HFFc6 (cell line): ENCODE measurements around the gene ACHE. TPM values are rescaled to one million over a fixed set of nuclear protein-coding genes. Genes with fewer than 3 reads are reported as not detected.

ENCODE experiments used
- DNase-seq: peaks from one replicate; pipeline ENCODE4 v3.0.0-alpha.2; 2018
- H3K27ac Mint-ChIP-seq: 2 replicates; pipeline ENCODE4 v1.8.0; 2020; ENCODE audit warnings: mild to moderate bottlenecking, mixed read lengths
- H3K27me3 Mint-ChIP-seq: 2 replicates; pipeline ENCODE4 v1.8.0; 2021; ENCODE audit warnings: mild to moderate bottlenecking, moderate library complexity, mixed read lengths; ENCODE audit not compliant: insufficient read depth
- H3K36me3 Mint-ChIP-seq: 2 replicates; pipeline ENCODE4 v1.8.0; 2021; ENCODE audit warnings: low read depth, mixed read lengths
- H3K4me1 Mint-ChIP-seq: 2 replicates; pipeline ENCODE4 v1.8.0; 2020; ENCODE audit warnings: low read depth, mixed read lengths
- H3K4me3 Mint-ChIP-seq: 2 replicates; pipeline ENCODE4 v1.8.0; 2020; ENCODE audit warnings: mild to moderate bottlenecking, moderate library complexity, mixed read lengths
- H3K9me3 Mint-ChIP-seq: 2 replicates; pipeline ENCODE4 v1.8.0; 2020; ENCODE audit warnings: mild to moderate bottlenecking, mixed read lengths
- total RNA-seq, 6 experiments: library from RNA; stranded (reverse); fragmentation: NEBNext Ultra II Directional; extraction: Animal tissue kit (Norgen Biotek cat#: 25700); gene quantifications; 2 replicates in 1 of 6; 3 replicates in 5 of 6; pipeline ENCODE4 v1.2.3, GENCODE V29; 2021
- TF ChIP-seq, protein P1 (sequence below): fragments of 200-600 bp; sonication (generic); IDR thresholded peaks from 2 replicates; pipeline ENCODE4 v1.5.0; 2021; ENCODE audit warnings: antibody characterized with exemption, mild to moderate bottlenecking

ACHE gene
- total RNA-seq, 6 experiments from 2014 or later: 0.31 TPM; not detected in 5

DNA sequence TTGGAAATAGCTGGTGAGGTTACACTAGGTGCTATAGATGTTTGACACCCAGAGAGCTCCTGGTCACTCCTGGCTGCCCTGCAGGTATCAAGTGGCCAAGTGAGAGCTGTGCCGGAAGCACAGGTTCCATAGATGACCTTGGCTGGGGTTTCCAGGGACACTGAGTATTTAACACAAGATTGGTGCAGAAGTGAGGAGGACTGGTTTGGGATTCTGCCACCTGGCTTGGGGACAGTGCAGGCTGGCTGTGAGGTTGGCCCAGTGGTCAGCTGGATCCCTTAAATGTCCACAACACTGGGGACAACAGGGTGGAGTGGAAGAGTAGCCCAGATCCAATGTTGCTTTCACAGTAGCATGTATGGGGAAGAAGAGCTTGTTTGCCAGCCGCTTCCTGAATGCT, 5.3 kb upstream of the ACHE start:
- Mint-ChIP-seq H3K27me3 (peaks cover 24% of the 10 kb centered on the region), H3K4me3 (no peak overlapping the region), H3K27ac (no peak overlapping the region), H3K4me1 (peaks cover 4% of the 10 kb centered on the region), H3K36me3 (no peaks in the 10 kb centered on the region), H3K9me3 (no peaks in the 10 kb centered on the region)
- no peak for DNase-seq
- TF ChIP-seq, protein P1, sequence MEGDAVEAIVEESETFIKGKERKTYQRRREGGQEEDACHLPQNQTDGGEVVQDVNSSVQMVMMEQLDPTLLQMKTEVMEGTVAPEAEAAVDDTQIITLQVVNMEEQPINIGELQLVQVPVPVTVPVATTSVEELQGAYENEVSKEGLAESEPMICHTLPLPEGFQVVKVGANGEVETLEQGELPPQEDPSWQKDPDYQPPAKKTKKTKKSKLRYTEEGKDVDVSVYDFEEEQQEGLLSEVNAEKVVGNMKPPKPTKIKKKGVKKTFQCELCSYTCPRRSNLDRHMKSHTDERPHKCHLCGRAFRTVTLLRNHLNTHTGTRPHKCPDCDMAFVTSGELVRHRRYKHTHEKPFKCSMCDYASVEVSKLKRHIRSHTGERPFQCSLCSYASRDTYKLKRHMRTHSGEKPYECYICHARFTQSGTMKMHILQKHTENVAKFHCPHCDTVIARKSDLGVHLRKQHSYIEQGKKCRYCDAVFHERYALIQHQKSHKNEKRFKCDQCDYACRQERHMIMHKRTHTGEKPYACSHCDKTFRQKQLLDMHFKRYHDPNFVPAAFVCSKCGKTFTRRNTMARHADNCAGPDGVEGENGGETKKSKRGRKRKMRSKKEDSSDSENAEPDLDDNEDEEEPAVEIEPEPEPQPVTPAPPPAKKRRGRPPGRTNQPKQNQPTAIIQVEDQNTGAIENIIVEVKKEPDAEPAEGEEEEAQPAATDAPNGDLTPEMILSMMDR: no peak

DNA sequence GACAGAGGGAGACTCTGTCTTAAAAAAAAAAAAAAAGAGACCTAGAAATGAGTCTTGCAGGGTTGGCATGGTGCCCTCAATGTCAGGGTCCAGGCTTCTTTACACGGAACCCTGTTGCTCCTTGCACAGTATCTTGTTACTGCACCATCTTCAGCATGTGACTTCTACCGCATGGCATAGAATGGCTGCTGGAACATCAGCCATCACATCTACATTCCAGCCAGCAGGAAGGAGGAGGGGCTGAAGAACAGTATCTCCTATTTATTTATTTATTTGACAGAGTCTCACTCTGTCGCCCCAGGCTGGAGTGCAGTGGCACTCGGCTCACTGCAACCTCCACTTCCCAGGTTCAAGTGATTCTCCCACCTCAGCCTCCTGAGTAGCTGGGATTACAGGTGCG, 3.7 kb upstream of the ACHE start:
- H3K9me3 Mint-ChIP-seq: no peaks in the 10 kb centered on the region
- no peak for DNase-seq
- TF ChIP-seq, protein P1: no peak
- peaks cover 26% of the 10 kb centered on the region for H3K27me3 Mint-ChIP-seq
- no peak overlapping the region for H3K27ac Mint-ChIP-seq
- no peak overlapping the region for H3K4me3 Mint-ChIP-seq
- no peaks in the 10 kb centered on the region for H3K36me3 Mint-ChIP-seq
- peaks cover 6% of the 10 kb centered on the region for H3K4me1 Mint-ChIP-seq

DNA sequence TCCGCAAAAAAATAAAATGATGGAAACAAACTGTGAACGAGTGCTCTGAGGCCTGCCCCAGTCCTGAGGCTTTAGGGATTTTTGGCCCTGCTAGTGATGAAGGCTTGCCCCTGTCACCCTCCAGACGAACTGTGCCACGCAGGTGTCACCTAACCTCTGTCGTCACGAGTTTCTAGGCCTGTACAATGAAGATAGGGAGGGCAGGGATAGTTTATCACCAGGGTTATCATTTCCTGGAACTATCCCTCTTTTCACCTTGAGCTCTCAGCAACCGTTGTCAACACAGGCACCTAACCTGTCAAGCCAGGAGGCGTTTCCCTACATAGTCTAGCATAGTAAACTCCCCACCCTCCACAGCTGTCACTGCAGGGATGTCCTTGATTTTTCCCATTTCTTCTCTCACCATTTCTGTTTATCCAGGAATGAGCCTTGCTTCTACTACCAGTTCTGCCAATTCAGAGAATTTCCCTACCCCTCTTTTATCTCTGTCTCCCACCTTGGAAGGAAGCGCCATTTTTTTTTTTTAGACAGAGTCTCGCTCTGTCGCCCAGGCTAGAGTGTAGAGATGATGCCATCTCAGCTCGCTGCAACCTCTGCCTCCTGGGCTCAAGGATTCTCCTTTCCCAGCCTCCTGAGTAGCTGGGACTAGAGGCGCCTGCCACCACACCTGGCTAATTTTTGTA, 2.2 kb upstream of the ACHE start:
- Mint-ChIP-seq H3K27me3 (peaks cover 28% of the 10 kb centered on the region), H3K9me3 (no peaks in the 10 kb centered on the region), H3K36me3 (no peaks in the 10 kb centered on the region), H3K27ac (no peak overlapping the region), H3K4me3 (no peak overlapping the region), H3K4me1 (peaks cover 6% of the 10 kb centered on the region)
- DNase-seq: no peak
- TF ChIP-seq, protein P1: no peak

DNA sequence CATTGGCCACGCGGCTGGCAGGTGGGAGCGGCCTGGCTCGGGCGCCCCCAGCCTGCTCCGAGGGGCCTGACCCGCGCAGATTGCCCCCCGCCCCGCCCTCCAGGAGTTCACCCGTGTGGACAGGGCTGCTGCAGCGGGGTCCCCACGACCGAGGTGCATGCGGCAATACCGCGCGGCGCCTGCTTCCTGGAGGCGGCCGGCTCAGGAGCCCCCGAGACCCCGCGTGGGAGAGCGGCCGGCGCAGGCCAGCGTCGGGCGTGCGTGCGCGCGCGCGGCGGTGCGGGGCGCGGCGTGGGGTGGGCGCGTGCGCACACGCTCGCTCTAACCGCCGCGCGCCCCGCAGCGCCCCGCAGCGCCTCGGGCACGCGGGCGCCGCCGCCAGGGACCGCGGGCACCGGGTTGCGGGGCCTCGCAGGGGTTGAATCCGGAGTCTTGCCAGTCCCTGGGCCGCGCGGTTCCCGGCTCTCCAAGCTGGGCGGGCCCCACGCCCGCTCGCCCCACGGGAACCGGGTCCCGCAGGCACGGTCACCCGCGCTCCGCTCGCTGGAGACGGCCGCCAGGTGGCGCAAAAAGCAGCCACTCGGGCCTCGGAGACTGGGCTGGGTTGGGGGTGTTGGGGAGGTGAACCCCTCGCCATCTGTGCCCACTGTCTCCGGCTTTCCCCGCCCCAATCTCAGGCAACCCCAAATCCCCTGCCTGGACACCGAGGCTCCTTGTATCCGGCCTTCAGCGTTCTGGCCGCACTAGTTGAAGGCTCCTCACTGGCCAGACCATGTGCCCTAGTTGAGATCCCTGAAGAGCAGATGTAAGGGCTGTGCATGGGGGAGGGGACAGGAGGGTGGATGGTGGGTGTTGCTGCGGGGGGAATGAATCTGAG, 1.3 kb upstream of the ACHE start:
- Mint-ChIP-seq H3K27ac (no peak overlapping the region), H3K9me3 (no peaks in the 10 kb centered on the region), H3K36me3 (no peaks in the 10 kb centered on the region), H3K27me3 (peaks cover 24% of the 10 kb centered on the region), H3K4me1 (peaks cover 6% of the 10 kb centered on the region), H3K4me3 (peak overlapping the region; percentile 21; the same call in 1 of the 2 replicates)
- TF ChIP-seq, protein P1: peak; percentile 92
- no peak for DNase-seq

DNA sequence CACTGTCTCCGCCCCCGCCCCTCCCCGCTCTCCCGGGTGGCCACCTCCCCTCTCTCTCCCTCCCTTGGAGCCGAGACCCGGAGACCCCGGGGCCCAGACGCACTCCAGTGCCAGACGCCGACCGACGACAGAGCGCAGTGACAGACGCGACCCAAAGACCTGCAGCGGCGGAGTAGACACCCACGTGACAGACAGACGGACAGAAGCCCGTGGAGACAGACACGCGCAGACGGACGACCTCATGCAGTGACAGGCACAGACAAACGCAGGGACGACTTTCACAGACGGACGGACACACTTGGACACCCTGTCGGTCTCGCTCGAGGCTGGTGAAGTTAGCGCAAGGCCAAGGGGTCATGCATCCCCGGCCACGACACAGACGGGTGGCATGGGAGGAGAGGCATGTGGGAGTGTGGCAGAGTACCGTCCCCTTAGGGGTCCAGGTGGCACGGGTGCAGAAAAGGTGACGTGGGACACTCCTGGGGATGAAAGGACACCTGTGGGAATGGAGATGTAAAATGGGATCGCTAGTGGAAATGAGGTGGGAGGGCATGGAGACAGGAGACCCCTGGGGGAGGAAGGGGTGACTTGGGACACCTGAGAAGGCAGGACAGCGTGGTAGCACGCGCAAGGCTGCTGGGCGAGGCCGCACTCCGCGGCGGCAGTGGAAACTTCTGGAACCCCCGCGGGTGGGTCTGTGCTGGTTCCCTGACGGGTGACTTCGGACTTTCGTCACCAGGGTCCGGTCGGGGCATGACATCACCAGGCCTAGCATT, 456 bp upstream of the ACHE start:
- TF ChIP-seq, protein P1: no peak
- Mint-ChIP-seq H3K4me3 (peak overlapping the region; percentile 48; the same call in 1 of the 2 replicates), H3K9me3 (no peaks in the 10 kb centered on the region), H3K36me3 (no peaks in the 10 kb centered on the region), H3K27me3 (peaks cover 22% of the 10 kb centered on the region), H3K27ac (no peak overlapping the region), H3K4me1 (peaks cover 14% of the 10 kb centered on the region)
- no peak for DNase-seq
